ENCODE data around the gene FOXP4.

DNA sequence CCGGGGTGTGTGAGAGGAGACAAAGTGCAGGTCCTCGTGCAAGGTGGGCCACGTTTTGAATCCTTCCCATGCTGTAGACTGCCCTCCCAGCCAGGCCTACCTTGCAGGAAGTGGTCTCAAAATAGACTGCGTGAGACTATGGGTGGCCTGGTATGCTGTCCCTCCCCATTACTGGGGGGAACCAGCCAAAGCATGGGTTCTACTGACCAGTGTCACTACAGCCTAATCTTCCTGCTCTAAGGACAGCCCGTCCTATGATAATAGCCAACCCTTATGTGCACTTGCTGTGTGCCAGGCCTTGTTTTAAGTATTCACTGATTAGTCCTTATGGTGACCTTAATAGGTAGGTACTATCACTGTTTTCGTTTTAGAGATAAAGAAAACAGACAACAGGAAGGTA lies 38.0 kb downstream of the FOXP4 start:
- TF ChIP-seq, protein P1, sequence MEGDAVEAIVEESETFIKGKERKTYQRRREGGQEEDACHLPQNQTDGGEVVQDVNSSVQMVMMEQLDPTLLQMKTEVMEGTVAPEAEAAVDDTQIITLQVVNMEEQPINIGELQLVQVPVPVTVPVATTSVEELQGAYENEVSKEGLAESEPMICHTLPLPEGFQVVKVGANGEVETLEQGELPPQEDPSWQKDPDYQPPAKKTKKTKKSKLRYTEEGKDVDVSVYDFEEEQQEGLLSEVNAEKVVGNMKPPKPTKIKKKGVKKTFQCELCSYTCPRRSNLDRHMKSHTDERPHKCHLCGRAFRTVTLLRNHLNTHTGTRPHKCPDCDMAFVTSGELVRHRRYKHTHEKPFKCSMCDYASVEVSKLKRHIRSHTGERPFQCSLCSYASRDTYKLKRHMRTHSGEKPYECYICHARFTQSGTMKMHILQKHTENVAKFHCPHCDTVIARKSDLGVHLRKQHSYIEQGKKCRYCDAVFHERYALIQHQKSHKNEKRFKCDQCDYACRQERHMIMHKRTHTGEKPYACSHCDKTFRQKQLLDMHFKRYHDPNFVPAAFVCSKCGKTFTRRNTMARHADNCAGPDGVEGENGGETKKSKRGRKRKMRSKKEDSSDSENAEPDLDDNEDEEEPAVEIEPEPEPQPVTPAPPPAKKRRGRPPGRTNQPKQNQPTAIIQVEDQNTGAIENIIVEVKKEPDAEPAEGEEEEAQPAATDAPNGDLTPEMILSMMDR (IDR thresholded peaks at IDR 0.05), result no peak
- TF ChIP-seq POLR2AphosphoS5 (IDR thresholded peaks at IDR 0.05), result no peak
- no peak for TF ChIP-seq POLR2A (IDR thresholded peaks at IDR 0.05)
- no peak for TF ChIP-seq EP300 (IDR thresholded peaks at IDR 0.05)
